NT2/D1 (cell line): ENCODE measurements around the gene NAT10.

Experiments
- SUZ12 ChIP-seq: IDR thresholded peaks from 2 replicates; pipeline ENCODE4 v1.6.1; 2011; ENCODE audit not compliant: insufficient read length, insufficient read depth; ENCODE audit errors: extremely low read depth
- ZNF274 ChIP-seq: IDR thresholded peaks from 2 replicates; pipeline ENCODE4 v1.6.1; 2011; ENCODE audit warnings: mild to moderate bottlenecking, low read depth, low read length

DNA sequence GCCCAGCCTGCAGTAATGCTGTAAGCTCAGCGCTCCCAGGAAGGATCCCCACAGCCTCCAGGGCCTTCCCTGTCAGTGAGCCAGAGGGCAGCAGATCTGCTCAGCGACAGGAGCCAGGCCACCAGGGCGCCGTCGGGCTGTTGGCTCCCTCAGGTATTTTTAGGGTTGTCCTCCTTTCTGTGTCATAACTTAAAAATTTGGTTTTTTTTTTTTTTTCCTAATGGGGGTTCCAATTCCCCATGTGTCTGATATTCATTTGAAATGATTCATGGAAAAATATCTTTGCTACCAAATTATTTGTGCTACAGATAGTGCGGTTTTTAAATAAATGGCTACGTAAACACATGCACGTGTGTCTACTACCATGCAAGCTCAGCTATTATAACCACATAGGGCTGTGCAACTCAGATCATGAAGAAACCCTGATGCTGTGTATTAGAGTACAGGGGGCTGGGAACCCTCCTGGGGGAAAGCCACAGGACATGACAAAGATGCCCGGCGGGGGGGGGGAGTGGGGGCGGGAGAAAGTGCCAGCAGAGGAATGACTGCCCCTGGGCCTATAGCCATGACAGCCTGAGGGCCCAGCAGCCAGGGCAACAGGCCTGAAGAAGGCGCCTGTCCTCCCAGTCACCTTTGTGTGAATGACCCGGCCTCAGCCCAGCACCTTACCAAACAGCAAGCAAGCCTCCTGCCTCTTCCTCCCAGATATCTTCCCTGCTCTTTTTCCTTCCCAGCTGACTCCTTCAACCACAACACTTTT, 89.3 kb downstream of the NAT10 start:
- TF ChIP-seq ZNF274 (no peak), SUZ12 (no peak)
